Hepatocyte (in vitro differentiated cells): ENCODE data around the gene KRT74.

ENCODE experiments used
- EZH2 ChIP-seq: fragments of 200-600 bp; sonication (generic); IDR thresholded peaks from 2 replicates; pipeline ENCODE4 v1.6.1; 2016; ENCODE audit warnings: antibody characterized with exemption, mild to moderate bottlenecking, borderline replicate concordance
- EZH2phosphoT487 ChIP-seq: fragments of 200-600 bp; sonication (generic); IDR thresholded peaks from one replicate; pipeline ENCODE4 v1.6.1; 2018; ENCODE audit warnings: antibody characterized with exemption, mild to moderate bottlenecking, low read depth, moderate library complexity; ENCODE audit not compliant: unreplicated experiment, severe bottlenecking
- TF ChIP-seq, protein P1 (sequence below): fragments of 200-600 bp; sonication (generic); IDR thresholded peaks from 2 replicates; pipeline ENCODE4 v1.5.1; 2016; ENCODE audit warnings: antibody characterized with exemption, mild to moderate bottlenecking; ENCODE audit not compliant: poor library complexity

DNA sequence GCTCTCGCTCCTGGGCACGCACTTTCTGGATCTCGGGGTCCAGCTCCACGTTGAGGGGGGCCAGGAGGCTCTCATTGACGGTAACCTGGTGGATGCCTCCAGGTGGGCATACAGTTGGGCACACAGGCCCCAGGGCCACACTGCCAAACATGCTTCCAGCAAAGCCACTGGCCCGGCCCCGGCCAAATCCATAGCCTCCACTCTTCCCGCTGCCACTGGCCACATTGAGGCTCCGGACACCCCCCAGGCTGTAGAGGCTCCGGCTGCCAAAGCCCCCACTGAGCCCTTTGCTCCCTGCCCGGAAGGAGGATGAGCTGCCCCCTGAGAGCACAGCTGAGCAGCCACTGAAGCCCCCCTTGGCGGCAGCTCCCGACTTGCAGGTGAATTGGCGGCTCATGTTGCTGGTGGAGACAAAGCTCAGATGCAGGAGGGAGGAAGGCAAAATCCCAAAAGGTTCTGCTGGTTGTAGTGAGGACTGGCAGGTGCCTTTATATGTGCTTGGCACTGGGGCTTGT lies 20.9 kb downstream of the KRT74 start, which contains the start of gene KRT71:
- TF ChIP-seq, protein P1, sequence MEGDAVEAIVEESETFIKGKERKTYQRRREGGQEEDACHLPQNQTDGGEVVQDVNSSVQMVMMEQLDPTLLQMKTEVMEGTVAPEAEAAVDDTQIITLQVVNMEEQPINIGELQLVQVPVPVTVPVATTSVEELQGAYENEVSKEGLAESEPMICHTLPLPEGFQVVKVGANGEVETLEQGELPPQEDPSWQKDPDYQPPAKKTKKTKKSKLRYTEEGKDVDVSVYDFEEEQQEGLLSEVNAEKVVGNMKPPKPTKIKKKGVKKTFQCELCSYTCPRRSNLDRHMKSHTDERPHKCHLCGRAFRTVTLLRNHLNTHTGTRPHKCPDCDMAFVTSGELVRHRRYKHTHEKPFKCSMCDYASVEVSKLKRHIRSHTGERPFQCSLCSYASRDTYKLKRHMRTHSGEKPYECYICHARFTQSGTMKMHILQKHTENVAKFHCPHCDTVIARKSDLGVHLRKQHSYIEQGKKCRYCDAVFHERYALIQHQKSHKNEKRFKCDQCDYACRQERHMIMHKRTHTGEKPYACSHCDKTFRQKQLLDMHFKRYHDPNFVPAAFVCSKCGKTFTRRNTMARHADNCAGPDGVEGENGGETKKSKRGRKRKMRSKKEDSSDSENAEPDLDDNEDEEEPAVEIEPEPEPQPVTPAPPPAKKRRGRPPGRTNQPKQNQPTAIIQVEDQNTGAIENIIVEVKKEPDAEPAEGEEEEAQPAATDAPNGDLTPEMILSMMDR: no peak
- no peak for TF ChIP-seq EZH2
- TF ChIP-seq EZH2phosphoT487: no peak
